Glutamatergic neuron (in vitro differentiated cells): Measurements from ENCODE around the gene PIK3CD. TPM values are rescaled to one million over a fixed set of nuclear protein-coding genes. Genes with fewer than 3 reads are reported as not detected.
"Not testable (repeated sequence)": the region's sequence is repeated elsewhere in the genome, so short reads cannot be mapped to it uniquely, and the experiment has no call there.

ENCODE experiments used
- DNase-seq: peaks from one replicate; pipeline ENCODE4 v3.0.0; 2022
- H3K27ac Mint-ChIP-seq: one replicate; pipeline ENCODE4 v1.8.0; 2020; ENCODE audit warnings: mild to moderate bottlenecking, mixed read lengths, inconsistent platforms; ENCODE audit not compliant: unreplicated experiment
- H3K27me3 Mint-ChIP-seq: one replicate; pipeline ENCODE4 v1.8.0; 2020; ENCODE audit warnings: mild to moderate bottlenecking, moderate library complexity, mixed read lengths, inconsistent platforms; ENCODE audit not compliant: unreplicated experiment
- H3K36me3 Mint-ChIP-seq: one replicate; pipeline ENCODE4 v1.8.0; 2020; ENCODE audit warnings: mild to moderate bottlenecking, mixed read lengths, inconsistent platforms; ENCODE audit not compliant: unreplicated experiment
- H3K4me1 Mint-ChIP-seq: one replicate; pipeline ENCODE4 v1.8.0; 2020; ENCODE audit warnings: mild to moderate bottlenecking, low read depth, mixed read lengths, inconsistent platforms; ENCODE audit not compliant: unreplicated experiment
- H3K4me3 Mint-ChIP-seq: one replicate; pipeline ENCODE4 v1.8.0; 2020; ENCODE audit warnings: mild to moderate bottlenecking, mixed read lengths, inconsistent platforms; ENCODE audit not compliant: unreplicated experiment
- H3K9me3 Mint-ChIP-seq: one replicate; pipeline ENCODE4 v1.8.0; 2020; ENCODE audit warnings: mild to moderate bottlenecking, moderate library complexity, mixed read lengths, inconsistent platforms; ENCODE audit not compliant: unreplicated experiment
- total RNA-seq: library from RNA; stranded (reverse); fragmentation: NEBNext Ultra II Directional; extraction: Animal tissue kit (Norgen Biotek cat#: 25700); gene quantifications from one replicate; pipeline ENCODE4 v1.2.1, GENCODE V29; 2021; ENCODE audit not compliant: unreplicated experiment
- TF ChIP-seq, protein P1 (sequence below): fragments of 200-600 bp; sonication (generic); IDR thresholded peaks from one replicate; pipeline ENCODE4 v1.5.0; 2021; ENCODE audit not compliant: partially characterized antibody, unreplicated experiment

Gene PIK3CD
- total RNA-seq, 1 donor from 2014 or later, result 39.4 TPM

DNA sequence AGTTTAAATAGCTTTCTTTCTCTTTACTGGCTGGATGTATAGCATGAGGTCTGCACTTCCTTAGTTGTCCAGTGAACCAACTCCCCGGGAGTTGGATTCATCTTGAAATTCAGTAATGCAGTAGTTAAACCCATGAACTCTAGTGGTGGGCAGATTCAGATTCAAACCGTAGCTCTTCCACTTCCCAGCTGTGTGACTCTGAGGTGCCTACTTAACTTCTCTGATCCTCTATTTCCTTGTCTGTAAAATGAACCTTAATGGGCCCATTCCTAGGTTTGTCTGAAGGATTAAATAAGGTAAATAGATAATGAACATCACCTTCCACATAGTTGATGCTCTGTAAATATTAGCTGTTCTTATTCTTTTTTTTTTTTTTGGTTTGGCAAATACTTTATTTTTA, 16.5 kb downstream of the PIK3CD start:
- Mint-ChIP-seq H3K27ac (no peak overlapping the region), H3K36me3 (no peaks in the 10 kb centered on the region), H3K9me3 (no peaks in the 10 kb centered on the region), H3K4me1 (no peaks in the 10 kb centered on the region), H3K27me3 (peaks cover 2% of the 10 kb centered on the region), H3K4me3 (no peak overlapping the region)
- no peak for DNase-seq
- TF ChIP-seq, protein P1, sequence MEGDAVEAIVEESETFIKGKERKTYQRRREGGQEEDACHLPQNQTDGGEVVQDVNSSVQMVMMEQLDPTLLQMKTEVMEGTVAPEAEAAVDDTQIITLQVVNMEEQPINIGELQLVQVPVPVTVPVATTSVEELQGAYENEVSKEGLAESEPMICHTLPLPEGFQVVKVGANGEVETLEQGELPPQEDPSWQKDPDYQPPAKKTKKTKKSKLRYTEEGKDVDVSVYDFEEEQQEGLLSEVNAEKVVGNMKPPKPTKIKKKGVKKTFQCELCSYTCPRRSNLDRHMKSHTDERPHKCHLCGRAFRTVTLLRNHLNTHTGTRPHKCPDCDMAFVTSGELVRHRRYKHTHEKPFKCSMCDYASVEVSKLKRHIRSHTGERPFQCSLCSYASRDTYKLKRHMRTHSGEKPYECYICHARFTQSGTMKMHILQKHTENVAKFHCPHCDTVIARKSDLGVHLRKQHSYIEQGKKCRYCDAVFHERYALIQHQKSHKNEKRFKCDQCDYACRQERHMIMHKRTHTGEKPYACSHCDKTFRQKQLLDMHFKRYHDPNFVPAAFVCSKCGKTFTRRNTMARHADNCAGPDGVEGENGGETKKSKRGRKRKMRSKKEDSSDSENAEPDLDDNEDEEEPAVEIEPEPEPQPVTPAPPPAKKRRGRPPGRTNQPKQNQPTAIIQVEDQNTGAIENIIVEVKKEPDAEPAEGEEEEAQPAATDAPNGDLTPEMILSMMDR, result no peak

- no peak for DNase-seq
- TF ChIP-seq, protein P1, result no peak
- H3K27me3 Mint-ChIP-seq, result peaks cover 2% of the 10 kb centered on the region
- H3K4me1 Mint-ChIP-seq, result no peaks in the 10 kb centered on the region
- no peak overlapping the region for H3K4me3 Mint-ChIP-seq
- no peaks in the 10 kb centered on the region for H3K9me3 Mint-ChIP-seq
- H3K27ac Mint-ChIP-seq, result no peak overlapping the region
- no peaks in the 10 kb centered on the region for H3K36me3 Mint-ChIP-seq
Observed at GRCh38 chr1:9670085-9670484, 18.6 kb downstream of the PIK3CD start.

DNA sequence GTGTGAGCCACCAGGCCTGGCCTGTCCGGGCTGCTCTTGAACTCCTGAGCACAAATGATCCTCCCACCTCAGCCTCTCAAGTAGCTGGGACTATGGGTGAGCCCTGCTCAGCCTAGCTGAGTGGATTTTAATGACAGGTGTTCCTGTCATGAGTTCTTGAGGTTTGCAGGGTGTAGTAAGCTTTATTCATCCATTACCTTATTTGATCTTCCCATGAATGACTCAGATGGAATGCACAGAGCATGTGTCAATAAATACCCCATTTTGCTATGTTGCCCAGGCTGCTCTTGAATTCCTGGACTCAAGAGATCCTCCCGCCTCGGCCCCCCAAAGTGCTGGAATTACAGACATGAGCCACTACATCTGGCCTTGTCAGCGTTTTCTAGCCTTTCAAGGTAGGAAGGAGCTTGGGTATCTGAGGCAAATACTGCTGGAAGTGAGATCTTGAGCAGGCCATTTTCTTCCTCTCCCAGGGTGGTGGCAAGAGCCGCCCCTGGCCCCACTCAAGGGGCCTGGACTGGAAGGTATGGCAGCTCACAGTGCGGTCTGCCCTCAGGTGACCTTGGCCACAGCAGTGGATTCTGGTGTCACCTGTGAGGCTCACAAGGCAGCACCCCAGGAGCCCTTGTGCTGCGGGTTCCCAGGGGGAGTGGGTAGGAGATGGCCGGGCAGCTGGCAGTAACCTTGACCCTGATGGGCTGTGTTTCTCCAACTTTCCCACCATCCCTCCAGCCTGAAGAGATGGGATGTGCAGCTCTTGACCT, 20.0 kb downstream of the PIK3CD start:
- Mint-ChIP-seq H3K36me3 (no peaks in the 10 kb centered on the region), H3K9me3 (no peaks in the 10 kb centered on the region), H3K4me1 (no peaks in the 10 kb centered on the region), H3K4me3 (no peak overlapping the region), H3K27me3 (no peaks in the 10 kb centered on the region), H3K27ac (no peak overlapping the region)
- no peak for DNase-seq
- TF ChIP-seq, protein P1, result no peak

DNA sequence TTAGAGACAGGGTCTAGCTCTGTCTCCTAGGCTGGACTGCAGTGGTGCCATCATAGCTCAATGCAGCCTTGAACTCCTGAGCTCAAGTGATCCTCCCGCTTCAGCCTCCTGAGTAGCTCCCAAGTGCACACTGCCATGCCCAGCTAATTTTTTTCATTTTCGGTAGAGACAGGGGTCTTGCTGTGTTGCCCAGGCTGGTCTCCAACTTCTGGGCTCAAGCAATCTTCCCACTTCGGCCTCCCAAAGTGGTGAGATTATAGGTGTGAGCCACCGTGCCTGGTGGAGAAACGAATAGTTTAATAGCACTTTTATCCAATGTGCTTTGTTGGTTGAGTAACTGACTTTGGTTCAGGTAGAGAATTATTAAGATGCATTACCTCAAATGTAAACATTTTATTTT, 20.9 kb downstream of the PIK3CD start:
- Mint-ChIP-seq H3K4me1 (no peaks in the 10 kb centered on the region), H3K9me3 (no peaks in the 10 kb centered on the region), H3K4me3 (no peak overlapping the region), H3K27ac (no peak overlapping the region), H3K27me3 (no peaks in the 10 kb centered on the region), H3K36me3 (no peaks in the 10 kb centered on the region)
- TF ChIP-seq, protein P1, result no peak
- DNase-seq, result no peak

GRCh38 chr1:9675393-9675792, 23.9 kb downstream of the PIK3CD start:
- no peak for DNase-seq
- TF ChIP-seq, protein P1, result no peak
- Mint-ChIP-seq H3K27me3 (no peaks in the 10 kb centered on the region), H3K4me1 (no peaks in the 10 kb centered on the region), H3K4me3 (no peak overlapping the region), H3K36me3 (no peaks in the 10 kb centered on the region), H3K9me3 (no peaks in the 10 kb centered on the region), H3K27ac (no peak overlapping the region)

GRCh38 chr1:9676128-9676527, 24.6 kb downstream of the PIK3CD start:
- not testable (repeated sequence) for H3K4me3 Mint-ChIP-seq, H3K4me1 Mint-ChIP-seq, H3K9me3 Mint-ChIP-seq, H3K27me3 Mint-ChIP-seq, H3K36me3 Mint-ChIP-seq, H3K27ac Mint-ChIP-seq, DNase-seq
